ENCODE data around the gene HOXD4.

HOXD4 gene

GRCh38 chr2:176114120-176114929 is 37.0 kb upstream of the HOXD4 start:
- DNase-seq (ENCODE audit: low read depth in 2 of 3, low spot score in 1 of 3) = no peak

- no peak for DNase-seq (ENCODE audit: low read depth in 2 of 3, low spot score in 1 of 3)
Measured at GRCh38 chr2:176114930-176115625, 36.3 kb upstream of the HOXD4 start.

DNA sequence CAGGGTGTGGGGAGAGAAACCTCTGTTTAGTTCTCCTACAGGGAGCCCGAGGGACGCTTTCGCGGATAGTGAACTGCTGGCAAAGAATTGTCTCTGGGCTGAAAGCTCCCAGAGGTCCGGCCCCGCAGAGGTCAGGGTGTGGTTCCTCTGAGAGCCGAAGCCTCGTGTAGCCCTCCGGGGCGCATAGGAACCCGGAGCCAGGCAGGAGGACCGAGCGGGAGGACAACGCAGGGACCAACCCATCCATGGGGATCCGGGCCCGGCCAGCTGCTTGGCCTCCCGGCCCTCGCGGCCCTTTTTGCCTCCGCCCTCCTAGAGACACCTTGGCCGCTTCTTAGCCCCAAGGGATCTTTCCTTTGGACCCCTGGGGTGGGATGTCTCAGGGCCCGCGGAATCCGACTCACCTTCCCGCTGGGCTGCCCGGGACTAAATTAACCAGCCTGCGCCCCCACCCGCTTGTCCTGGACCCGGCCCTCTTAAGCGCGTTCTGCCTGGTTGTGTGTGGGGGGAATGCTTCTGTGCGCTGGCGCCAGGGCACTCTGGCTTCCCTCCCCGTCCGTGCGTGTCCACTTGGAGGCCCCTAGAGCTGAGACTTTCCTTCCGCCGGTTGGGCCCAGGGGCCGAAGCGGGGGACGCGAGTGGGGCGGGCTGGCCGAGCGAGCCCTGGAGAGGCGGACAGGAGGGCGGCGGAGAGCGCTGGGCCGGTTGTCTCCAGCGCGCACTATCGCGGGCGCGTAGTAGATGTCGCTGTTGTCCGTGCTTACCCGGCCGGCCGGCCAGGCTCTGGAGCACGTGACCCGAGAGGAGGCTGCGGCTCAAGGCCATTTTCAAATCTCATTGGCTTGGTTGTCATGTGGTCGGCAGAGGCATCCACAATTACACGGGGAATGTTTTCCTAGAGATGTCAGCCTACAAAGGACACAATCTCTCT is 35.2 kb upstream of the HOXD4 start, which contains the start of gene HOXD10:
Gene HOXD10, plus strand, starts transcription at position 896 of the 931 bp plus-strand sequence. CDS start 56 bp downstream, outside the sequence.
- DNase-seq (ENCODE audit: low read depth in 2 of 3, low spot score in 1 of 3) = no peak

GRCh38 chr2:176117162-176117822 is 34.1 kb upstream of the HOXD4 start:
- DNase-seq (ENCODE audit: low read depth in 2 of 3, low spot score in 1 of 3) = no peak

- DNase-seq (ENCODE audit: low read depth in 2 of 3, low spot score in 1 of 3) = no peak
Measured at GRCh38 chr2:176117823-176118371, 33.5 kb upstream of the HOXD4 start.

- no peak for DNase-seq (ENCODE audit: low read depth in 2 of 3, low spot score in 1 of 3)
Measured at GRCh38 chr2:176118601-176119339, 32.6 kb upstream of the HOXD4 start.

GRCh38 chr2:176120364-176121189 is 30.8 kb upstream of the HOXD4 start:
- no peak for DNase-seq (ENCODE audit: low read depth in 2 of 3, low spot score in 1 of 3)

DNA sequence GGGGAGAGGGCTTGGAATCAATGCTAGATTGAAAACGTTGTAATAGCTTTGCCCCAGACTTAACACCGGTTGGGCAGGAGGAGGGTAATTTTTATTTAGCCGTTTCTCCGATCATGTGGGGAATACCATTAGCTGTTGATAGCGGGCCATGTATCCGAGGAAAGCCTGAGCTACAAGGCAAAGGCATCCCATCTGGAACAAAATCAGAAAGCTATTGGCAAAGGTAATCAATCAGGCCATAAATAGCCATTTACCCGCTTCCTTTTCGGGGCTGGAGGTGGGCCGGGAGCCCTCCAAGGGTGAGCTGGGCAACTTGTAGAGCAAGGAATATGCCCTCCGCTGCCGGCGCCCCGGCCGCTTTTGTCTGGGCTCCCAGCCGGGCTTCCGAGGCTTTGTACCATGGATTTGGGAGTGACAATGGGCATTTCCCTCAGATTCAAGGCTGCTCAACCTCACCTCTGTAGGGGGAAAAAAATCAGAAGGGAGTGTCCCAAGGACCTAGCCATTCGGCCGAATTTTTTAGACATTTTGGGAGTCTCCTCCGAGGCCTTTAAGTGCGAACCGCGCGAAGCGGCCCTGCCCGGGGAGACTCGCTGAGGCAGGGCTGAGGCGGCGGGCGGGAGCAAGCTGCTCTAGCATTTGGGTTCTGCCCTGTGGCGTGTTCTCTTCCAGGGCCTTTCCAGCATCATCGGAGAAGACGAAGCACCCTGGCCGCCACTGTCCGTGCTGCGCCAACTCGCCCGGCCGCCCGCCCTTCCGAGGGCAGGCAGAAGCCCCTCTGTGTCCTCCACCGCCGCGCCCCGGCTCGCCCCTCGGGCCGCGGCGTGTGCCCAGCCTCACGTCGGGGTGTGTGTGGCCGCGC is 29.9 kb upstream of the HOXD4 start:
- DNase-seq (ENCODE audit: low read depth in 2 of 3, low spot score in 1 of 3) = no peak

GRCh38 chr2:176122052-176122682 is 29.2 kb upstream of the HOXD4 start:
- no peak for DNase-seq (ENCODE audit: low read depth in 2 of 3, low spot score in 1 of 3)

- no peak for DNase-seq (ENCODE audit: low read depth in 2 of 3, low spot score in 1 of 3)
Measured at GRCh38 chr2:176122683-176123410, 28.5 kb upstream of the HOXD4 start, which contains the start of gene HOXD9. Gene HOXD9, plus strand, starts transcription at chr2:176122719. Its CDS starts 50 bp downstream, at chr2:176122769.

DNA sequence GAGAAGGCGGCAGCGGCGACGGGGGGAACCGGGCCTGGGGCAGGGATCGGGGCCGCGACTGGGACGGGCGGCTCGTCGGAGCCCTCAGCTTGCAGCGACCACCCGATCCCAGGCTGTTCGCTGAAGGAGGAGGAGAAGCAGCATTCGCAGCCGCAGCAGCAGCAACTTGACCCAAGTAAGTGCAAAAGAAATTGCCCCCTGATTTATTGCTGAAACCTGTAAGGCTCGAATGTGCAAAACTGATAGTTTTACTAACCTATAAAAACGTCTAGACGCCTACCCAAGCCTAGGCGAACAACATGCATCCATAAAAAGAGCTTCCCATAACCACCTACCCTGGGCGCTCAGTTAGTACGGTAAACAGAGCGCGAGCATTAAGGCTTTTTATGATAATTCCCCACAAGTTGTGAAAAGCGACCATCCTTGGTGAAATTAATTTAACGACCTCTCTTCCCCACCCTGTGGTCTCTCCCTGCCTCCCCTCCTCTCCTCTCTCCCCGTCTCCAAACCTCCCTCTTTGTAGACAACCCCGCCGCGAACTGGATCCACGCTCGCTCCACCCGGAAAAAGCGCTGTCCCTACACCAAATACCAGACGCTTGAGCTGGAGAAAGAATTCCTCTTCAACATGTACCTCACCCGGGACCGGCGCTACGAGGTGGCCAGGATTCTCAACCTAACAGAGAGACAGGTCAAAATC is 27.8 kb upstream of the HOXD4 start:
- DNase-seq (ENCODE audit: low read depth in 2 of 3, low spot score in 1 of 3) = no peak

- DNase-seq (ENCODE audit: low read depth in 2 of 3, low spot score in 1 of 3) = no peak
Measured at GRCh38 chr2:176124110-176124946, 27.0 kb upstream of the HOXD4 start.

GRCh38 chr2:176124947-176125771 is 26.2 kb upstream of the HOXD4 start:
- no peak for DNase-seq (ENCODE audit: low read depth in 2 of 3, low spot score in 1 of 3)

- DNase-seq (ENCODE audit: low read depth in 2 of 3, low spot score in 1 of 3) = no peak
Measured at GRCh38 chr2:176125772-176126054, 25.6 kb upstream of the HOXD4 start.
